Kidney capillary endothelial cell (primary cell): Measurements from ENCODE around the gene TLCD1.
"Not testable (repeated sequence)": the region's sequence is repeated elsewhere in the genome, so short reads cannot be mapped to it uniquely, and the experiment has no call there.

ENCODE experiments used
- DNase-seq: peaks from one replicate; pipeline ENCODE4 v3.0.0-alpha.2; 2018; ENCODE audit warnings: low spot score

TLCD1 gene

GRCh38 chr17:28746611-28747050 is 20.6 kb upstream of the TLCD1 start:
- no peak for DNase-seq

- DNase-seq, result no peak
These were observed 19.9 kb upstream of the TLCD1 start for GRCh38 chr17:28745786-28746411.

- DNase-seq, result no peak
These were observed 19.1 kb upstream of the TLCD1 start for GRCh38 chr17:28744972-28745785.

GRCh38 chr17:28744104-28744971 is 18.3 kb upstream of the TLCD1 start:
- DNase-seq, result peak; percentile 62

- peak; percentile 80 for DNase-seq
These were observed 17.4 kb upstream of the TLCD1 start, which contains the start of gene TRAF4 for GRCh38 chr17:28743243-28744103. Gene TRAF4, plus strand, starts transcription at chr17:28744011. Its CDS starts 102 bp downstream, at chr17:28744113.

- no peak for DNase-seq
These were observed 15.6 kb upstream of the TLCD1 start for GRCh38 chr17:28741358-28742349.

GRCh38 chr17:28740406-28741357 is 14.6 kb upstream of the TLCD1 start:
- DNase-seq, result no peak

- no peak for DNase-seq
These were observed 12.8 kb upstream of the TLCD1 start for GRCh38 chr17:28738680-28739384.

GRCh38 chr17:28737770-28738679 is 12.0 kb upstream of the TLCD1 start:
- DNase-seq, result no peak

- DNase-seq, result no peak
These were observed 11.3 kb upstream of the TLCD1 start for GRCh38 chr17:28737316-28737715.

- not testable (repeated sequence) for DNase-seq
These were observed 10.1 kb upstream of the TLCD1 start for GRCh38 chr17:28735913-28736769.

GRCh38 chr17:28735242-28735722 is 9.2 kb upstream of the TLCD1 start:
- DNase-seq, result no peak

- no peak for DNase-seq
These were observed 8.7 kb upstream of the TLCD1 start for GRCh38 chr17:28734712-28735241.

GRCh38 chr17:28733346-28733745 is 7.3 kb upstream of the TLCD1 start:
- no peak for DNase-seq

GRCh38 chr17:28729950-28730330 is 3.9 kb upstream of the TLCD1 start:
- DNase-seq, result no peak
